ENCODE results near the gene LRRC61.

- TF ChIP-seq GATA3 (IDR thresholded peaks at IDR 0.05; ENCODE audit: low read depth, low read length) (no peak), GATA2 (IDR thresholded peaks at IDR 0.05; ENCODE audit: low read depth, low read length) (no peak)
These were observed 35.3 kb downstream of the LRRC61 start for GRCh38 chr7:150358433-150358832.
